Stimulated activated CD4-positive, alpha-beta T cell treated with anti-CD3 and anti-CD28 coated beads, Interleukin-2, amount 100 ng/mL, for 24 hours (primary cell): ENCODE measurements around the gene UGT2B11.
"Not testable (repeated sequence)": the region's sequence is repeated elsewhere in the genome, so short reads cannot be mapped to it uniquely, and the experiment has no call there.

Experiments
- DNase-seq, 2 donors: peaks; one replicate each; pipeline ENCODE4 v3.0.0-alpha.2; 2020

Gene UGT2B11

GRCh38 chr4:69214716-69215115 is at the start of gene UGT2B11:
TSS of gene UGT2B11 (minus strand) at chr4:69214748. CDS start at chr4:69214722, 26 bp downstream.
- DNase-seq: no peak

- not testable (repeated sequence) for DNase-seq
Observed at GRCh38 chr4:69253147-69253772, 38.7 kb upstream of the UGT2B11 start.

- DNase-seq: not testable (repeated sequence)
Observed at GRCh38 chr4:69250884-69251283, 36.3 kb upstream of the UGT2B11 start.

- DNase-seq: not testable (repeated sequence)
Observed at GRCh38 chr4:69242562-69243240, 28.2 kb upstream of the UGT2B11 start.

GRCh38 chr4:69241746-69242145 is 27.2 kb upstream of the UGT2B11 start:
- not testable (repeated sequence) for DNase-seq

GRCh38 chr4:69240787-69241186 is 26.2 kb upstream of the UGT2B11 start:
- DNase-seq: not testable (repeated sequence)

GRCh38 chr4:69239557-69240168 is 25.1 kb upstream of the UGT2B11 start:
- no peak for DNase-seq

GRCh38 chr4:69239092-69239491 is 24.5 kb upstream of the UGT2B11 start:
- DNase-seq: no peak

GRCh38 chr4:69224891-69225290 is 10.3 kb upstream of the UGT2B11 start:
- DNase-seq: no peak

GRCh38 chr4:69223277-69223676 is 8.7 kb upstream of the UGT2B11 start:
- DNase-seq: not testable (repeated sequence)

GRCh38 chr4:69218491-69218890 is 3.9 kb upstream of the UGT2B11 start:
- not testable (repeated sequence) for DNase-seq

- no peak for DNase-seq
Observed at GRCh38 chr4:69210911-69211310, 3.6 kb downstream of the UGT2B11 start.

- DNase-seq: not testable (repeated sequence)
Observed at GRCh38 chr4:69198506-69198905, 16.0 kb downstream of the UGT2B11 start.

- DNase-seq: no peak
Observed at GRCh38 chr4:69196209-69196965, 18.2 kb downstream of the UGT2B11 start.

- no peak for DNase-seq
Observed at GRCh38 chr4:69194166-69194565, 20.4 kb downstream of the UGT2B11 start.

- DNase-seq: not testable (repeated sequence)
Observed at GRCh38 chr4:69191905-69192304, 22.6 kb downstream of the UGT2B11 start.

- DNase-seq: not testable (repeated sequence)
Observed at GRCh38 chr4:69190621-69191020, 23.9 kb downstream of the UGT2B11 start.

GRCh38 chr4:69181519-69182169 is 32.9 kb downstream of the UGT2B11 start:
- DNase-seq: not testable (repeated sequence)

- not testable (repeated sequence) for DNase-seq
Observed at GRCh38 chr4:69179817-69180216, 34.7 kb downstream of the UGT2B11 start.

- not testable (repeated sequence) for DNase-seq
Observed at GRCh38 chr4:69178751-69179205, 35.8 kb downstream of the UGT2B11 start.

- peak; percentile 18 to 26 for DNase-seq
Observed at GRCh38 chr4:69170233-69171134, 44.1 kb downstream of the UGT2B11 start.
